Trophoblast cell (in vitro differentiated cells and primary cell): ENCODE data around the gene CIP2A.

ENCODE experiments used
- DNase-seq, 2 donors: peaks; one replicate each; pipeline ENCODE4 v3.0.0-alpha.2; 2016
- H2AFZ ChIP-seq: 2 replicates; pipeline ENCODE4 v1.6.1; 2013; ENCODE audit warnings: low read length, moderate library complexity, mild to moderate bottlenecking; ENCODE audit not compliant: insufficient read depth, poor library complexity
- H2AK5ac ChIP-seq: 2 replicates; pipeline ENCODE4 v1.6.1; 2013; ENCODE audit warnings: mild to moderate bottlenecking, low read length
- H2BK120ac ChIP-seq: 2 replicates; pipeline ENCODE4 v1.6.1; 2013; ENCODE audit warnings: low read length, mild to moderate bottlenecking, moderate library complexity; ENCODE audit not compliant: insufficient read depth, poor library complexity
- H2BK12ac ChIP-seq: 2 replicates; pipeline ENCODE4 v1.6.1; 2013; ENCODE audit warnings: mild to moderate bottlenecking, low read length, moderate library complexity
- H2BK5ac ChIP-seq: 2 replicates; pipeline ENCODE4 v1.6.1; 2013; ENCODE audit warnings: low read length, low read depth, moderate library complexity, mild to moderate bottlenecking; ENCODE audit not compliant: poor library complexity
- H3K14ac ChIP-seq: 2 replicates; pipeline ENCODE4 v1.6.1; 2013; ENCODE audit warnings: mild to moderate bottlenecking, low read length
- H3K18ac ChIP-seq: 2 replicates; pipeline ENCODE4 v1.6.1; 2013; ENCODE audit warnings: mild to moderate bottlenecking, low read length
- H3K23ac ChIP-seq: 2 replicates; pipeline ENCODE4 v1.6.1; 2013; ENCODE audit warnings: low read length
- H3K27ac ChIP-seq: 2 replicates; pipeline ENCODE4 v1.5.1; 2013; ENCODE audit warnings: low read depth, mild to moderate bottlenecking, inconsistent platforms, low read length, moderate library complexity
- H3K27me3 ChIP-seq: 2 replicates; pipeline ENCODE4 v1.6.1; 2013; ENCODE audit warnings: inconsistent platforms, mild to moderate bottlenecking, low read length, moderate library complexity; ENCODE audit not compliant: insufficient read depth
- H3K36me3 ChIP-seq, 2 experiments: 1 replicate in 1 of 2; 2 replicates in 1 of 2; pipeline ENCODE4 v1.6.1; 2013; ENCODE audit warnings: low read length in 2 of 2, mild to moderate bottlenecking in 2 of 2, moderate library complexity in 1 of 2; ENCODE audit not compliant: insufficient read depth in 2 of 2, control insufficient read depth in 1 of 2
- H3K4ac ChIP-seq: 2 replicates; pipeline ENCODE4 v1.6.1; 2013; ENCODE audit warnings: low read depth, mild to moderate bottlenecking, low read length, moderate library complexity
- H3K4me1 ChIP-seq, 2 experiments: 1 replicate in 1 of 2; 2 replicates in 1 of 2; pipeline ENCODE4 v1.6.1; 2013; ENCODE audit warnings: low read length in 2 of 2, mild to moderate bottlenecking in 2 of 2, moderate library complexity in 1 of 2; ENCODE audit not compliant: insufficient read depth in 2 of 2, control insufficient read depth in 1 of 2
- H3K4me2 ChIP-seq: 2 replicates; pipeline ENCODE4 v1.6.1; 2013; ENCODE audit warnings: inconsistent platforms, mild to moderate bottlenecking, low read length, moderate library complexity
- H3K4me3 ChIP-seq: 2 replicates; pipeline ENCODE4 v1.5.1; 2013; ENCODE audit warnings: mild to moderate bottlenecking, low read depth, low read length, inconsistent platforms
- H3K79me1 ChIP-seq: one replicate; pipeline ENCODE4 v1.6.1; 2013; ENCODE audit warnings: low read length
- H3K79me2 ChIP-seq: 2 replicates; pipeline ENCODE4 v1.6.1; 2013; ENCODE audit warnings: low read length, mild to moderate bottlenecking; ENCODE audit not compliant: control insufficient read depth, insufficient read depth, poor library complexity
- H3K9ac ChIP-seq: 2 replicates; pipeline ENCODE4 v1.6.1; 2013; ENCODE audit warnings: mild to moderate bottlenecking, low read length
- H3K9me3 ChIP-seq: 2 replicates; pipeline ENCODE4 v1.6.1; 2013; ENCODE audit warnings: low read depth, mild to moderate bottlenecking, control low read depth, inconsistent platforms, low read length; ENCODE audit not compliant: insufficient read depth
- H4K12ac ChIP-seq: 2 replicates; pipeline ENCODE4 v1.6.1; 2013; ENCODE audit warnings: low read depth, mild to moderate bottlenecking, low read length, moderate library complexity
- H4K8ac ChIP-seq: 2 replicates; pipeline ENCODE4 v1.6.1; 2013; ENCODE audit warnings: low read depth, mild to moderate bottlenecking, low read length, moderate library complexity
- H4K91ac ChIP-seq: one replicate; pipeline ENCODE4 v1.6.1; 2013; ENCODE audit warnings: low read depth, mild to moderate bottlenecking, low read length, moderate library complexity
- WGBS: extraction: QIAGEN DNeasy Blood & Tissue Kit; methylation state at CpG from one replicate; pipeline ENCODE4 v1.1.7; 2013; ENCODE audit warnings: missing lambda C conversion rate; ENCODE audit not compliant: insufficient read length, insufficient coverage; ENCODE audit errors: extremely low coverage; 5-methylcytosine and 5-hydroxymethylcytosine counted together

CIP2A gene

DNA sequence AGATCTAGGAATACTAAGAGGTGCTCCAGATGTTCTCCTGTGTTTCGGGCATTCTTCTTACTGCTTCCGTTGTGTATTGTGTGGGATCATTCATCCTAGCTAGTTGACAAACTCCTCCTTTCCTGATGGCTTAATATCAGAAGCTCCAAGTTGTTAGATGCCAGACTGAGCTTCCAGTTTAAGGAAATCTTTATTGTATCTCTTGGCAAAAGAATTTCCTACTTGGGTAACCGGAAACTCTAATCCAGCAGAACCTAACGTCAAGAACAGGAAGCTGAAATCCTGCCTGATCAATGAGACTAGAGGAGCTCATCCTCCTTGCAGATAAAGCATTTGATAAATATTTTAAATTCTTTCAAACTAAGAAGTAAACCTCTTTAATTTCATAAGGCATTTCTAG is 51.2 kb downstream of the CIP2A start:
- no peak overlapping the region for H3K4me3 ChIP-seq
- H3K9me3 ChIP-seq = no peaks in the 10 kb centered on the region
- no peak overlapping the region for H3K4me2 ChIP-seq
- no peaks in the 10 kb centered on the region for H3K79me1 ChIP-seq
- H2AK5ac ChIP-seq = no peak overlapping the region
- no peak overlapping the region for H3K18ac ChIP-seq
- no peak overlapping the region for H3K9ac ChIP-seq
- no peaks in the 10 kb centered on the region for H3K79me2 ChIP-seq
- H2BK12ac ChIP-seq = no peak overlapping the region
- H4K91ac ChIP-seq = no peak overlapping the region
- no peak overlapping the region for H3K27ac ChIP-seq
- H2BK5ac ChIP-seq = no peak overlapping the region
- DNase-seq = no peak
- no peak overlapping the region for H3K14ac ChIP-seq
- no peak overlapping the region for H2BK120ac ChIP-seq
- H3K27me3 ChIP-seq = no peaks in the 10 kb centered on the region
- H4K12ac ChIP-seq = no peak overlapping the region
- H4K8ac ChIP-seq = no peak overlapping the region
- no peak overlapping the region for H3K4ac ChIP-seq
- WGBS = no CpG with 5 or more reads among the region's 4 CpGs
- no peak overlapping the region for H2AFZ ChIP-seq
- H3K36me3 ChIP-seq = peaks cover 0 to 2% of the 10 kb centered on the region in 2 experiments
- no peaks in the 10 kb centered on the region for H3K4me1 ChIP-seq
- no peak overlapping the region for H3K23ac ChIP-seq

DNA sequence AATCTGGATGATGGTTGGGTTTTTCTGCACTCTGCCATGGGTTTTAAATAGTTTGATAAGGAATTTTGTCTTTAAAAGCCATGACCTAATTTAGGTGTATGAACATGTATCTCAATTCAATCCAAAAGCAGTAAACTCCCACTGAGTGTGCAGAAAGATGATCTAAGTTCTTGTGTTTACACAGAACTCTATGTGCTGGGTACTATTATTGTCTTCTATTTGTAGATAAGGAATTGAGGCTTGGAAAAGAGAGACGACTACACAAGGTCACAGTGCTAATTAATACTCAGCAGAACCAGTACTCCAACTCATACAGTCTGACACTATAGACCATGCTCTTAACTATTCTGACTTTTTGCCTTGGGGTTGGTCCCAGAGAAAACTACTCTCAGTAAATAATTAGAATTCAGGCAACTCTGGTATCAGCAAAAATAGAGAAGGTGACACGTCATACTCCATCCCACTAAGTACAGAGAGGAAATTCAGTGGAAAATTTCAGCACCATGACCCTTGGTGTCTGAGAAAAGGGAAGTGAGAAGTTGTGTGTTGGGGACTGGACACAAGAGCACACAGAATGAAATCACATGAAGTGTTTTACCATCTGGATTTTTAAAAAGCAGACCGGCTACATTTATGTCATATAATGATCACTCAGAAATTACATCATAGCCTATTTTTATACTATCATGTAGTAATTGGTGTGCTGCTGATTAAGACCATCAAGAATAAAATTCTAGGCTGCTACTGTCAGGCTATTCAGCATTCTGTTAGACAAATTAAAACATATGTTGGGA is 60.6 kb downstream of the CIP2A start:
- Histone ChIP-seq H3K23ac (no peak overlapping the region), H4K8ac (no peak overlapping the region), H3K79me2 (no peaks in the 10 kb centered on the region), H3K4me3 (no peak overlapping the region), H3K18ac (no peak overlapping the region), H3K4me1 (peaks cover 0 to 2% of the 10 kb centered on the region in 2 experiments), H3K14ac (no peak overlapping the region), H2BK5ac (no peak overlapping the region), H2BK12ac (no peak overlapping the region), H2AFZ (no peak overlapping the region), H3K79me1 (peaks cover 2% of the 10 kb centered on the region), H3K4ac (no peak overlapping the region), H3K27me3 (no peaks in the 10 kb centered on the region), H4K12ac (no peak overlapping the region), H3K9ac (no peak overlapping the region), H3K36me3 (no peaks in the 10 kb centered on the region), H3K9me3 (no peaks in the 10 kb centered on the region), H2BK120ac (no peak overlapping the region), H4K91ac (no peak overlapping the region), H2AK5ac (no peak overlapping the region), H3K4me2 (no peak overlapping the region), H3K27ac (no peak overlapping the region)
- WGBS = no CpG with 5 or more reads among the region's 3 CpGs
- peak in 1 of 2 donors; percentile 31 for DNase-seq

DNA sequence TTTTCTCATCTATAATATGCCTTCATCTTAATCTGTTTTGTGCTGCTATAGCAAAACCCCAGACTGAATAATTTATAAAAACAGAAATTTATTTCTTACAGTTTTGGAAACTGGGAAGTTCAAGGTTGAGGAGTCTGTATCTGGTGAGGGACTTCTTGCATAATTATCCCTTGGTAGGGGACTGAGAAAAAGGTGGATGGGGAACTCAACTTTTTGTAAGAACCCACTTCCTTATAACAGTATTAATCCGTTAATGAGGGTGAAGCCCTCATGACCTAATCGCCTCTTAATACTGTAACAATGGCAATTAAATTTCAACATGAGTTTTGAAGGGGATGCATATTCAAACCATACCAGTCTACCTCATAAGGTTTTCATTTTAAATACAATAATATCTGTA is 61.4 kb downstream of the CIP2A start:
- H2AFZ ChIP-seq = no peak overlapping the region
- no peak overlapping the region for H3K18ac ChIP-seq
- no peak overlapping the region for H3K27ac ChIP-seq
- H3K79me1 ChIP-seq = peaks cover 2% of the 10 kb centered on the region
- no peak overlapping the region for H3K4ac ChIP-seq
- no peak overlapping the region for H2BK12ac ChIP-seq
- no peak overlapping the region for H2BK120ac ChIP-seq
- H3K4me2 ChIP-seq = no peak overlapping the region
- no CpG with 5 or more reads among the region's 2 CpGs for WGBS
- no peak overlapping the region for H2AK5ac ChIP-seq
- H2BK5ac ChIP-seq = no peak overlapping the region
- H3K4me1 ChIP-seq = peaks cover 0 to 2% of the 10 kb centered on the region in 2 experiments
- no peak for DNase-seq
- no peak overlapping the region for H3K9ac ChIP-seq
- no peaks in the 10 kb centered on the region for H3K79me2 ChIP-seq
- no peak overlapping the region for H3K23ac ChIP-seq
- no peak overlapping the region for H4K12ac ChIP-seq
- H3K27me3 ChIP-seq = no peaks in the 10 kb centered on the region
- no peak overlapping the region for H4K91ac ChIP-seq
- H4K8ac ChIP-seq = no peak overlapping the region
- no peak overlapping the region for H3K14ac ChIP-seq
- H3K9me3 ChIP-seq = no peaks in the 10 kb centered on the region
- H3K36me3 ChIP-seq = no peaks in the 10 kb centered on the region
- no peak overlapping the region for H3K4me3 ChIP-seq

DNA sequence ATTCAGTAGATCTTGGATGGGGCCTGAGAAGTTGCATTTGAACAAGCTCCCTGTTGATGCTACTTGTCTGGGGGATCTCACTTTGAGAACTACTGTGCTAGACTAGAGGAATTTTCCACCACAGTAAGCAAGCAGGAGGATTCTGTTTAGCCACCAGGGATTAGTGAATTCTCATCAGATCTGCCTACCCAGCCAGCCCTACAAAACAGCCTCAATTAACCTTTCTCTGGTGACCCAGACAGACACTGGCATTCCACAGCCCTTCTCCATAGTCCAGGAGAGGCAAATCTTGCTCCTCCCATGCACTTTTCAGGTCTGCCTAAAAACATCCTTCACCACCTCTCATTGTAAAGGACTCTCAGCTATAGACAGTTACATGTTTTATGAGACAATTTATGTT is 62.1 kb downstream of the CIP2A start:
- Histone ChIP-seq H2AFZ (no peak overlapping the region), H3K79me2 (no peaks in the 10 kb centered on the region), H3K23ac (no peak overlapping the region), H3K36me3 (no peaks in the 10 kb centered on the region), H4K91ac (no peak overlapping the region), H3K9ac (no peak overlapping the region), H3K4me2 (no peak overlapping the region), H3K9me3 (no peaks in the 10 kb centered on the region), H3K79me1 (peaks cover 2% of the 10 kb centered on the region), H3K4me3 (no peak overlapping the region), H2BK120ac (no peak overlapping the region), H2AK5ac (no peak overlapping the region), H3K27ac (peak overlapping the region; percentile 42), H4K12ac (no peak overlapping the region), H4K8ac (no peak overlapping the region), H3K4ac (no peak overlapping the region), H3K27me3 (no peaks in the 10 kb centered on the region), H2BK5ac (no peak overlapping the region), H2BK12ac (no peak overlapping the region), H3K4me1 (peaks cover under 1 to 2% of the 10 kb centered on the region in 2 experiments), H3K18ac (no peak overlapping the region), H3K14ac (no peak overlapping the region)
- no peak for DNase-seq
